HEK293T (cell line): Measurements from ENCODE around the gene SPSB1.

Source experiments
- ARNT ChIP-seq: fragments of 450-650 bp; IDR thresholded peaks from 2 replicates; pipeline ENCODE4 v1.6.1; 2017; ENCODE audit warnings: mild to moderate bottlenecking
- BHLHE40 ChIP-seq: fragments of 450-650 bp; IDR thresholded peaks from 2 replicates; pipeline ENCODE4 v1.6.1; 2016; ENCODE audit warnings: mild to moderate bottlenecking, moderate library complexity, borderline replicate concordance
- CTBP1 ChIP-seq: fragments of 450-650 bp; IDR thresholded peaks from 2 replicates; pipeline ENCODE4 v1.6.1; 2016; ENCODE audit warnings: borderline replicate concordance
- ELF4 ChIP-seq: fragments of 450-650 bp; IDR thresholded peaks from 2 replicates; pipeline ENCODE4 v1.6.1; 2017; ENCODE audit warnings: antibody characterized with exemption
- FOXA1 ChIP-seq: fragments of 450-650 bp; IDR thresholded peaks from 2 replicates; pipeline ENCODE4 v1.6.1; 2016; ENCODE audit warnings: mild to moderate bottlenecking
- FOXK2 ChIP-seq: fragments of 450-650 bp; IDR thresholded peaks from 2 replicates; pipeline ENCODE4 v1.6.1; 2016; ENCODE audit warnings: mild to moderate bottlenecking
- FOXM1 ChIP-seq: fragments of 450-650 bp; IDR thresholded peaks from 2 replicates; pipeline ENCODE4 v1.6.1; 2017; ENCODE audit warnings: mild to moderate bottlenecking, borderline replicate concordance
- HDGF ChIP-seq: fragments of 450-650 bp; IDR thresholded peaks from 2 replicates; pipeline ENCODE4 v1.6.1; 2017; ENCODE audit warnings: antibody characterized with exemption, borderline replicate concordance
- LEF1 ChIP-seq: fragments of 450-650 bp; IDR thresholded peaks from 2 replicates; pipeline ENCODE4 v1.6.1; 2017; ENCODE audit warnings: mild to moderate bottlenecking, borderline replicate concordance
- NFRKB ChIP-seq: fragments of 450-650 bp; IDR thresholded peaks from 2 replicates; pipeline ENCODE4 v1.6.1; 2016; ENCODE audit warnings: mild to moderate bottlenecking, moderate library complexity
- SP1 ChIP-seq: fragments of 450-650 bp; IDR thresholded peaks from 2 replicates; pipeline ENCODE4 v1.6.1; 2017
- SUZ12 ChIP-seq: fragments of 450-650 bp; IDR thresholded peaks from 2 replicates; pipeline ENCODE4 v1.6.1; 2016; ENCODE audit warnings: mild to moderate bottlenecking
- TARDBP ChIP-seq: fragments of 450-650 bp; IDR thresholded peaks from 2 replicates; pipeline ENCODE4 v1.6.1; 2016
- ZNF384 ChIP-seq: fragments of 450-650 bp; IDR thresholded peaks from 2 replicates; pipeline ENCODE4 v1.6.1; 2016

DNA sequence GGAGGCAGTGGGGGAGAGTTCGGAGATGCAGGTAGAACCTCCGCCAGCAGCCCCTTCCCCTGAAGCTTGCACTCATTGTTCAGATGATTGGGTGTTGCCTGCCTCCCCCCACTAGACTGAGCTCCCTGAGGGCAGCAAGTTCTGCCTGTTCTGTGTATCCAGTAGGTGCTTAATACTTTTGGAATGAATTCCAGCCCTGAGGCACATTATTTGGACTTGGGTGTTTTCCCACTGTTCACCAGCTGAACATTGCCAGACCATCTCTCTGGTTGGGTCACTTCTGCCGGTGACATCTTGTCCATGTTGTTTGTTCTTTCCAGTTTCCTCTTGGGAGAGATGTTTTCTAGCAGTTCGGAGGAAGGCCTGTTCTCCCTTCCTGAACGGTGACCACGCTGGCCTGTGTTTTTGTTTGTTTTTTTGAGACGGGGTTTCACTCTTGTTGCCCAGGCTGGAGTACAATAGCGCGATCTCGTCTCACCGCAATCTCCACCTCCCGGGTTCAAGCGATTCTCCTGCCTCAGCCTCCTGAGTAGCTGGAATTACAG lies 48.7 kb downstream of the SPSB1 start:
- TF ChIP-seq TARDBP (no peak), LEF1 (no peak), BHLHE40 (no peak), FOXK2 (no peak), FOXM1 (no peak), FOXA1 (no peak), SUZ12 (no peak), HDGF (no peak), ZNF384 (no peak), SP1 (no peak), CTBP1 (no peak), NFRKB (no peak), ELF4 (no peak), ARNT (no peak)
